IMR-90 (cell line): Measurements from ENCODE around the gene PLEKHB1. TPM values are rescaled to one million over a fixed set of nuclear protein-coding genes. Genes with fewer than 3 reads are reported as not detected.

Experiments used
- ATAC-seq: fragments of 200-7000 bp; cut with Tn5 transposase; 2 replicates; pipeline ENCODE4 v1.9.1; 2020; ENCODE audit warnings: low read depth, mild to moderate bottlenecking, moderate library complexity
- BruUV-seq: library from RNA; stranded (reverse); fragments of 400-500 nt; replicated peaks from 2 replicates; lab custom pipeline; 2021; lab: Mats Ljungman, UMichigan
- CTCF ChIA-PET: fragments of 300-600 bp; formaldehyde crosslinking; extraction: SDS; loops from one replicate; lab custom pipeline; 2021; ENCODE audit warnings: antibody characterized with exemption; lab: Yijun Ruan, JAX
- POLR2A ChIA-PET: fragments of 300-600 bp; sonication (Branson Sonifier 250); formaldehyde crosslinking; loops from one replicate; lab custom pipeline; 2022; ENCODE audit warnings: antibody characterized with exemption; ENCODE audit not compliant: unreplicated experiment; lab: Charles Lee
- DNase-seq: peaks from one replicate; pipeline ENCODE4 v3.0.0; 2013
- H2AFZ ChIP-seq: replicated peaks from 2 replicates; pipeline ENCODE3; 2013; ENCODE audit warnings: low read length, mild to moderate bottlenecking; ENCODE audit not compliant: poor library complexity
- H2AK5ac ChIP-seq: 2 replicates; pipeline ENCODE4 v1.6.1; 2013; ENCODE audit warnings: low read depth, low read length, inconsistent platforms
- H2AK9ac ChIP-seq: replicated peaks from 2 replicates; pipeline ENCODE3; 2013; ENCODE audit warnings: mild to moderate bottlenecking, low read depth, low read length, moderate library complexity; ENCODE audit not compliant: poor library complexity
- H2BK120ac ChIP-seq: 2 replicates; pipeline ENCODE4 v1.6.1; 2013; ENCODE audit warnings: low read depth, low read length, inconsistent platforms
- H2BK15ac ChIP-seq: 3 replicates; pipeline ENCODE4 v1.6.1; 2013; ENCODE audit warnings: low read depth, low read length, inconsistent platforms
- H2BK20ac ChIP-seq: 2 replicates; pipeline ENCODE4 v1.6.1; 2013; ENCODE audit warnings: low read depth, mild to moderate bottlenecking, inconsistent platforms, low read length, moderate library complexity
- H2BK5ac ChIP-seq: 2 replicates; pipeline ENCODE4 v1.6.1; 2013; ENCODE audit warnings: mild to moderate bottlenecking, low read depth, low read length, inconsistent platforms; ENCODE audit not compliant: poor library complexity, severe bottlenecking
- H3K14ac ChIP-seq: replicated peaks from 2 replicates; pipeline ENCODE4 v1.6.1; 2013; ENCODE audit warnings: low read depth, low read length, inconsistent platforms
- H3K18ac ChIP-seq: 2 replicates; pipeline ENCODE4 v1.6.1; 2013; ENCODE audit warnings: low read depth, low read length, control low read depth
- H3K23ac ChIP-seq: 2 replicates; pipeline ENCODE4 v1.6.1; 2013; ENCODE audit warnings: low read depth, low read length, inconsistent platforms
- H3K27ac ChIP-seq: 2 replicates; pipeline ENCODE4 v1.5.1; 2013; ENCODE audit warnings: mild to moderate bottlenecking, control low read depth, low read length; ENCODE audit not compliant: insufficient read depth
- H3K27me3 ChIP-seq: 2 replicates; pipeline ENCODE4 v1.6.1; 2013; ENCODE audit warnings: low read length; ENCODE audit not compliant: control insufficient read depth, insufficient read depth
- H3K36me3 ChIP-seq: 2 replicates; pipeline ENCODE4 v1.6.1; 2013; ENCODE audit warnings: low read length, mixed read lengths; ENCODE audit not compliant: control insufficient read depth, insufficient read depth
- H3K4ac ChIP-seq: 2 replicates; pipeline ENCODE4 v1.6.1; 2013; ENCODE audit warnings: low read depth, low read length, inconsistent platforms
- H3K4me1 ChIP-seq: 2 replicates; pipeline ENCODE4 v1.6.1; 2013; ENCODE audit warnings: low read length, mixed read lengths; ENCODE audit not compliant: control insufficient read depth, insufficient read depth
- H3K4me2 ChIP-seq: 2 replicates; pipeline ENCODE4 v1.6.1; 2013; ENCODE audit warnings: low read depth, mild to moderate bottlenecking, control low read depth, low read length, moderate library complexity
- H3K4me3 ChIP-seq: 2 replicates; pipeline ENCODE4 v1.5.1; 2013; ENCODE audit warnings: low read depth, mild to moderate bottlenecking, control low read depth, low read length, moderate library complexity; ENCODE audit not compliant: insufficient read depth
- H3K56ac ChIP-seq: 2 replicates; pipeline ENCODE4 v1.6.1; 2013; ENCODE audit warnings: low read length, inconsistent platforms; ENCODE audit not compliant: insufficient read depth; ENCODE audit errors: extremely low read depth
- H3K79me1 ChIP-seq, 2 experiments: 2 replicates each; pipeline ENCODE4 v1.6.1; 2013; ENCODE audit warnings: low read length in 2 of 2, inconsistent platforms in 1 of 2, low read depth in 1 of 2
- H3K9ac ChIP-seq: 2 replicates; pipeline ENCODE4 v1.6.1; 2013; ENCODE audit warnings: low read depth, low read length, control low read depth
- H3K9me1 ChIP-seq: 2 replicates; pipeline ENCODE4 v1.6.1; 2013; ENCODE audit warnings: low read length, inconsistent platforms; ENCODE audit not compliant: insufficient read depth
- H3K9me3 ChIP-seq: 2 replicates; pipeline ENCODE4 v1.6.1; 2013; ENCODE audit warnings: low read length; ENCODE audit not compliant: control insufficient read depth, insufficient read depth
- H4K20me1 ChIP-seq: 2 replicates; pipeline ENCODE4 v1.6.1; 2013; ENCODE audit warnings: low read length, inconsistent platforms; ENCODE audit not compliant: insufficient read depth
- H4K5ac ChIP-seq: 2 replicates; pipeline ENCODE4 v1.6.1; 2013; ENCODE audit warnings: mild to moderate bottlenecking, low read depth, low read length, control low read depth
- H4K8ac ChIP-seq, 2 experiments: 2 replicates each; pipeline ENCODE4 v1.6.1; 2013; ENCODE audit warnings: low read depth in 2 of 2, low read length in 2 of 2, control low read depth in 1 of 2, inconsistent platforms in 1 of 2
- H4K91ac ChIP-seq: 2 replicates; pipeline ENCODE4 v1.6.1; 2013; ENCODE audit warnings: low read depth, low read length, inconsistent platforms; ENCODE audit not compliant: insufficient read depth
- CHD1 ChIP-seq: IDR thresholded peaks from 2 replicates; pipeline ENCODE4 v1.6.1; 2012; ENCODE audit warnings: low read depth, low read length, improper control_type of control experiment
- NFE2L2 ChIP-seq: fragments of 150-350 bp; IDR thresholded peaks from 2 replicates; pipeline ENCODE4 v1.6.1; 2016; ENCODE audit warnings: low read depth, mild to moderate bottlenecking, low read length
- RFX5 ChIP-seq: IDR thresholded peaks from 2 replicates; pipeline ENCODE4 v1.8.0; 2012; ENCODE audit warnings: low read depth, mild to moderate bottlenecking, low read length, moderate library complexity
- WGBS, 2 experiments: methylation state at CpG; one replicate each; pipeline versions ENCODE4 v1.1.5 to v1.1.7; 2013; ENCODE audit warnings: missing lambda C conversion rate in 2 of 2; ENCODE audit not compliant: insufficient read length in 1 of 2; ENCODE audit errors: extremely low coverage in 2 of 2; 5-methylcytosine and 5-hydroxymethylcytosine counted together
- dilution Hi-C: fragments of 300-500 bp; cut with HindIII; formaldehyde crosslinking; loops from one replicate; pipeline ENCODE4 v1.14.3; 2018; ENCODE audit warnings: low sequenced_read_pairs; ENCODE audit not compliant: unreplicated experiment
- in situ Hi-C: fragments of 300-500 bp; cut with MboI; formaldehyde crosslinking; loops from 3 replicates; pipeline ENCODE4 v1.14.3; 2019; ENCODE audit warnings: low sequenced_read_pairs, inconsistent platforms, mixed read lengths
- intact Hi-C: fragments of 100-400 bp; cut with micrococcal nuclease; formaldehyde crosslinking; loops from 2 replicates; pipeline ENCODE4 v1.10.0; 2022
- polyA plus RNA-seq, 3 experiments: library from polyadenylated mRNA; depleted of rRNA; stranded (reverse); fragments of >200 nt; gene quantifications; 2 replicates each; pipeline ENCODE4 v1.2.3, GENCODE V29; 2012; ENCODE audit warnings: low replicate concordance in 1 of 3
- total RNA-seq: library from RNA; depleted of rRNA; stranded (reverse); fragments of >200 nt; gene quantifications from 2 replicates; pipeline ENCODE4 v1.2.3, GENCODE V29; 2012
- TF ChIP-seq, protein P1 (sequence below): conservative IDR thresholded peaks from 2 replicates; pipeline ENCODE4 v1.5.1; 2012; ENCODE audit warnings: mild to moderate bottlenecking, low read depth, low read length, improper control_type of control experiment

Gene PLEKHB1
- total and polyA plus RNA-seq, 2 of the 4 experiments (the other 2 are of a cell fraction), result 0.36 to 0.86 TPM

DNA sequence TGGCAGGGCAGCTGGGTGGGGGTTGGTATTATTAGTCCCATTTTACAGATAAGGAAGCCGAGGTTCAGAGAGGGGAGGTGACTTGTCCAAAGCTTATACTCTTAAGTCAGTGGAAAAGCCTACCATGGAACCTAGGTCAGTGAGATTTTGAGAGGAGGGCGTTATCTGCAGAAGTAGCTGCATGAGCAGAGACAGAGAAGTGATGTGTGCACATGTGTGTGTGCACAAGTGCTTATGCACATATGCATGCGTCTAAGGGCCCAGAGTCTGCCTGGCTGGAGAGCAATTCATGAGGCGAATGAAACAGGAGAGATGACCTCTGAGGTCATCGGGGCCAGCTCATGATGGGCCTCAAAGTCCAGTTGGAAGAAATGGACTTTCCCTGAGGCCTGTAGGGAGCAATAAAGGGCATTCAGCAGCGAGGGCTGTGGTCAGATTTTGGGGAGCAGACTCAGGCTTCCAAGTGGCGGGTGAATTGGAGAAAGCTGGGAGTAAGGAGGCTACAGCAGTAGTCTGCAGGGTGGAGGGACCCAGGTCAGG lies 8.2 kb downstream of the PLEKHB1 start:
- DNase-seq (no peak), ATAC-seq (no peak)
- Histone ChIP-seq H3K56ac (no peak overlapping the region), H4K5ac (no peak overlapping the region), H2AK9ac (no peak overlapping the region), H2AK5ac (no peak overlapping the region), H3K36me3 (no peaks in the 10 kb centered on the region), H3K79me1 (no peaks in the 10 kb centered on the region), H2AFZ (no peak overlapping the region), H3K4me3 (no peak overlapping the region), H3K9ac (no peak overlapping the region), H4K91ac (no peak overlapping the region), H2BK20ac (no peak overlapping the region), H2BK15ac (no peak overlapping the region), H3K9me1 (peaks cover 5% of the 10 kb centered on the region), H3K27ac (no peak overlapping the region), H3K4me2 (no peak overlapping the region), H3K4me1 (no peaks in the 10 kb centered on the region), H2BK120ac (no peak overlapping the region), H4K20me1 (no peaks in the 10 kb centered on the region), H3K23ac (no peak overlapping the region), H3K18ac (no peak overlapping the region), H4K8ac (no peak overlapping the region), H3K9me3 (no peaks in the 10 kb centered on the region), H3K4ac (no peak overlapping the region), H3K14ac (no peak overlapping the region), H2BK5ac (no peak overlapping the region), H3K27me3 (peaks cover 8% of the 10 kb centered on the region; the same call in 1 of the 2 replicates)
- WGBS, 2 experiments, result 80% methylated on average over 5 of the region's 7 CpGs; no CpG with 5 or more reads in 1 of the 2 experiments
- POLR2A ChIA-PET, result no interaction called here
- intact Hi-C loops (no loop called here), in situ Hi-C loops (loop anchor here (5.0 kb wide), 1 partner anchor 252 kb away; no protein-coding TSS in a partner anchor), dilution Hi-C loops (no loop called here)
- TF ChIP-seq, protein P1, sequence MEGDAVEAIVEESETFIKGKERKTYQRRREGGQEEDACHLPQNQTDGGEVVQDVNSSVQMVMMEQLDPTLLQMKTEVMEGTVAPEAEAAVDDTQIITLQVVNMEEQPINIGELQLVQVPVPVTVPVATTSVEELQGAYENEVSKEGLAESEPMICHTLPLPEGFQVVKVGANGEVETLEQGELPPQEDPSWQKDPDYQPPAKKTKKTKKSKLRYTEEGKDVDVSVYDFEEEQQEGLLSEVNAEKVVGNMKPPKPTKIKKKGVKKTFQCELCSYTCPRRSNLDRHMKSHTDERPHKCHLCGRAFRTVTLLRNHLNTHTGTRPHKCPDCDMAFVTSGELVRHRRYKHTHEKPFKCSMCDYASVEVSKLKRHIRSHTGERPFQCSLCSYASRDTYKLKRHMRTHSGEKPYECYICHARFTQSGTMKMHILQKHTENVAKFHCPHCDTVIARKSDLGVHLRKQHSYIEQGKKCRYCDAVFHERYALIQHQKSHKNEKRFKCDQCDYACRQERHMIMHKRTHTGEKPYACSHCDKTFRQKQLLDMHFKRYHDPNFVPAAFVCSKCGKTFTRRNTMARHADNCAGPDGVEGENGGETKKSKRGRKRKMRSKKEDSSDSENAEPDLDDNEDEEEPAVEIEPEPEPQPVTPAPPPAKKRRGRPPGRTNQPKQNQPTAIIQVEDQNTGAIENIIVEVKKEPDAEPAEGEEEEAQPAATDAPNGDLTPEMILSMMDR, result no peak
- TF ChIP-seq NFE2L2, result no peak
- no peak for TF ChIP-seq CHD1
- TF ChIP-seq RFX5, result no peak
- CTCF ChIA-PET, result no interaction called here
- no TSS peak for BruUV-seq
